ENCODE results near the gene ANTXR1.

ANTXR1 gene

DNA sequence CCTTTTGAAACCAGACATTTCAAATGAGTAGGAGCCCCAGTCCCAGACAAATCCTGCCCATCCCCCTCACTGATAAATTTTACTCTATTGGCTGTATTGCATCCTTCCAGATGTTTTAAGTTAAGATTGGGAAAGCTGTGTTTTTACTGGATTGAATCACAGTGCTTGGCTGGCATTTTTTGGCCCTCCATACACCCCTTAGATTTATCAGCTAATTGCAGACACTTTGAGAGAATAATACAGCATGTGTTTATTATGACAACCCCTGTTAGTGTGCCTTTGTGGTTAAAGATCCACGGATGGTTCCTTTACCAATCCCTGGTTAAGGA, 74.9 kb downstream of the ANTXR1 start:
- Mint-ChIP-seq H3K27ac (no peak overlapping the region), H3K4me3 (no peak overlapping the region), H3K27me3 (peaks cover 60% of the 10 kb centered on the region), H3K9me3 (no peaks in the 10 kb centered on the region), H3K36me3 (no peaks in the 10 kb centered on the region), H3K4me1 (no peaks in the 10 kb centered on the region)
- no peak for ATAC-seq

DNA sequence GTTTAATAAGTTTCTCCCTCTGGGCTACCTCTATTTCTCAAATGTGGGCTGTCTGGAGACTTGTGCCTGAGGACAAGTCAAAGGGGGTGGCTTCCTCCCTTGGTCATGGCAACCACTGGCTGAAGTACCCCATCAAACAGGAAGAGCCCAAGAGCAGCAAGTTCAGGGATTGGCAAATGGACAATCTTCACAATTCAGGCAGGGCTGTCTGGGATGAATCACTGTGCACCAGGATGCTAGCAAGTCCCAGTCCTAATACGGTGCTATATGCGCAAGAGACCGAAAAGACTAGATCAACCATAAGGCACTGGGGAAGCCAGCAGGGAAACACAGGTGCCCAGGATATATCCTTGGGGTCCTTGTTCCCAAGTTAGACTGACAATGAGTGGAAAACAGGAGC, 75.5 kb downstream of the ANTXR1 start:
- Mint-ChIP-seq H3K4me1 (no peaks in the 10 kb centered on the region), H3K27me3 (peaks cover 54% of the 10 kb centered on the region), H3K9me3 (no peaks in the 10 kb centered on the region), H3K36me3 (no peaks in the 10 kb centered on the region), H3K4me3 (no peak overlapping the region), H3K27ac (no peak overlapping the region)
- no peak for ATAC-seq

DNA sequence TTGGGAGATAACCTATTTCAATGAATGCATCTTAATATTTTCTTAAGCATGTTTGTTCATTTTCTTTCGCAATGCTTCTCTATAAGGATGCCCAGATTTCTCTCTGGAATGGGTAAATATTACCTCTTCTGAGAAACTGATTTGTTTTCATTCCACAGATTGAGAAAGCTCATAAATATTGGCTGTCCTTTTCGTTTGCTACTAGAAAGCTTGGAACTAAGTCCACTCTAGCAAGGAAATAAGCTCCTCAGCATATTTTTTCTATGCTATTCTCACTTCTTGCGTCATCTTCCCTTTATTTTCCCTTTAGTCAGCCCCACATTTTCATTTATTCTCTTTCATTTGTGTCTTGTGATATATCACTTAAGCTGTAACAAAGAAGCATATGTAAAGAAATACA, 76.3 kb downstream of the ANTXR1 start:
- H3K27me3 Mint-ChIP-seq = peaks cover 46% of the 10 kb centered on the region
- H3K9me3 Mint-ChIP-seq = no peaks in the 10 kb centered on the region
- H3K4me1 Mint-ChIP-seq = no peaks in the 10 kb centered on the region
- ATAC-seq = no peak
- H3K27ac Mint-ChIP-seq = no peak overlapping the region
- H3K4me3 Mint-ChIP-seq = no peak overlapping the region
- H3K36me3 Mint-ChIP-seq = no peaks in the 10 kb centered on the region

DNA sequence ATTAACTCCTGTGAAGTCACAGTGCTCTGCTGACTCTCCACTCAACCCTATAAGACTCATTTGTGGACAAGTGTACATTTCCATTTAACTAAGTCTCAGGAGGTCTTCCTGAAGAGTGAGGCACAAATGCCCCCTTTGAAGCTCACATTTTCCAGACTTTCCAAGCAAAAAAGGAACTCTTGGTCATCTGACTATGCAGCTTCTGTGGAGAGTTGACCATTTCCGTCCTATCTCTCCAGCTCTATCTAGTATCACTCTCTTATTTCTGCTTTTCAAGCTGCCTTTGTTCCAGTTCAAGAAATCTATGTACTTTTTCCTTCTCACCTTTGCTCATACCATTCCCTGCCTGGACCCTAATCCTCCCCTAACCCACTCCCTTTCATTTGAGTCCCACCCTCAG, 77.0 kb downstream of the ANTXR1 start:
- H3K9me3 Mint-ChIP-seq = no peaks in the 10 kb centered on the region
- peaks cover 45% of the 10 kb centered on the region for H3K27me3 Mint-ChIP-seq
- H3K36me3 Mint-ChIP-seq = no peaks in the 10 kb centered on the region
- no peak overlapping the region for H3K27ac Mint-ChIP-seq
- no peak for ATAC-seq
- H3K4me1 Mint-ChIP-seq = no peaks in the 10 kb centered on the region
- H3K4me3 Mint-ChIP-seq = no peak overlapping the region

DNA sequence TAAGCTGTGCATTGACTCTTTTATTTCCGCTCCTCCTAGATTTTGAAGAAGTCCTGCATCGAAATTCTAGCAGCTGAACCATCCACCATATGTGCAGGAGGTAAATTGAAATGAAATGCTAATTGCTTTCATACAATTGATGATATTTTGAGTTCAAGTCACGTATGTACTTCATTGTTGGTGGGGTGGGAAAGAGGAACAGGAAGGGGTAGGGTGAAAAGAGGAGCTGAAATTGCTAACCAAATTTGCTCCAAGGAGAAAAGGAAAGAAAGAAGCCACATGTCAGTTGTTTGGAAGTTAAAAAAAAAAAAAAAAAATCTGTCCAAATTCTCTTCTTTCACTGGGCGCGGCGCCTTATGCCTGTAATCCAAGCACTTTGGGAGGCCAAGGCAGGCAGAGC, 77.8 kb downstream of the ANTXR1 start:
- Mint-ChIP-seq H3K27me3 (peaks cover 45% of the 10 kb centered on the region), H3K36me3 (no peaks in the 10 kb centered on the region), H3K4me3 (no peak overlapping the region), H3K4me1 (no peaks in the 10 kb centered on the region), H3K9me3 (no peaks in the 10 kb centered on the region), H3K27ac (no peak overlapping the region)
- ATAC-seq = no peak

DNA sequence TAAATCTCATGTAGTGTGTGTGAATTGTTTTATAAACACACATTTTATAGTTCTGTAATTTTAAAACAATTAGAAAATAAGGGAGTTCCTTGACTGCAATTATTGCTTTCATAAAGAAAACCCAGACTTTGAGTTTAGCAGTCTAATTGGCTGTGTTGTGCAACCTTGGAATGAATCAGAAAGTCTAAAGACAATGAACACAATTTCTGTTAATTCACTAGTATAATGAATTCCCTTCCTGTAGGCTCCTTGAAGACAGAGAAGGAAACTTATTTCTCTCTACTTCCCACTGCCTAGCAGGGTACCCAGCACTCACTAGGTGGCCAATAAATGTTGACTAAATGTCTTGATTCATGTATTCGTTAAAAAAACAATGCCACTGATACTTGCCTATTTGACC, 79.9 kb downstream of the ANTXR1 start:
- ATAC-seq = no peak

DNA sequence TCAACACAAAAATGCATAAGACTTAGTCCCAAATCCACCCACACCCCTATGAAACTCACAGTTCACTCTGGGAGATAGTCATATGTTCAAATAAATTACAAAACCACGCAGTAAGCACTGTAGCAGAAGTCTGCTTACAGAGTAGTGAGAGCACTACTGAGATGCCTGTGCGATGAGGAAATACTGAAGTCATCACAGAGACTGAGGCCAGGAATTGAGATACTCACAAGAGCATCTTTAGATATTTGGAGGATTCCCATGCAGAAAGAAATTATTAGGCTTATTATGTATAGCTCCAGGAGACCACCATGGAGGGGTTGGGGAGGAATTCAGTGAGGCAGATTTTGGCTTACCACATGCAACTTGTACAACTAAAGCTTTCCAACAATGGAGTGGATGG, 82.3 kb downstream of the ANTXR1 start:
- no peaks in the 10 kb centered on the region for H3K36me3 Mint-ChIP-seq
- H3K9me3 Mint-ChIP-seq = peaks cover 4% of the 10 kb centered on the region
- H3K27me3 Mint-ChIP-seq = peaks cover 8% of the 10 kb centered on the region
- ATAC-seq = no peak
- H3K4me1 Mint-ChIP-seq = no peaks in the 10 kb centered on the region
- no peak overlapping the region for H3K4me3 Mint-ChIP-seq
- no peak overlapping the region for H3K27ac Mint-ChIP-seq

More for the DNA sequence above, 79.9 kb downstream of the ANTXR1 start:
- Mint-ChIP-seq H3K4me1 (no peaks in the 10 kb centered on the region), H3K27ac (no peak overlapping the region), H3K36me3 (no peaks in the 10 kb centered on the region), H3K9me3 (peaks cover 4% of the 10 kb centered on the region), H3K27me3 (peaks cover 25% of the 10 kb centered on the region), H3K4me3 (no peak overlapping the region)

DNA sequence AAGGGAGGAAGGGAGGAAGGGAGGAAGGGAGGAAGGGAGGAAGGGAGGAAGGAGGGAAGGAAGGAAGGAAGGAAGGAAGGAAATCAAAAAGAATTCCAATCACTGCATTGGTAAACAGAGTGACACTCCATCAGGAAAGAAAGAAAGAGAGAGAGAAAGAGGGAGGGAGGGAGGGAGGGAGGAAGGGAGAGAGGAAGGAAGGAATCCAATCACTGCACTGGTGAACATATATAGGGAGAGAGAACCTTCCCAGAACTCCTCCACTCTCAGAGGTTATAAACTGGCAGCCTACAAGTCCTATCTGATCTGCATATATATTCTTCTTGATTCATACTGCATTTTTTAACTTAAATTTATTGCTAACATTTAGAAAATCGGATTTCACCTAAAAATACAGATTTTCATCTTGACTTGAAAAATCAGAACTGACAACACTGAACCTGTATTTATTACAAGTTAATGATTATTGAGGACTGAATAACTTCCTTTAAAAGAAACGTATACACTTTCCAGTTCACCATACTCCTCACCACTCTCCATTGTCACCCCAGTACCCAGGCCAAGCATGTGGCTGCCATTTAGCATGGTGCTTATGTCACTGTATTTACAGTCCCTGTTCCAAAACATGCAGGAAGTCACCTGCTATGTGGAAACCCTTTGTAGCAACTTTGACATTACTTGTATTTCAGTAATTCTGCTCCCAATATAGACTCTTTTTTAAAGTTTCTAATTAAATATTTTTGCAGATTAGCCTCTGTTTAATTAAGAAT, 83.5 kb downstream of the ANTXR1 start:
- no peaks in the 10 kb centered on the region for H3K27me3 Mint-ChIP-seq

DNA sequence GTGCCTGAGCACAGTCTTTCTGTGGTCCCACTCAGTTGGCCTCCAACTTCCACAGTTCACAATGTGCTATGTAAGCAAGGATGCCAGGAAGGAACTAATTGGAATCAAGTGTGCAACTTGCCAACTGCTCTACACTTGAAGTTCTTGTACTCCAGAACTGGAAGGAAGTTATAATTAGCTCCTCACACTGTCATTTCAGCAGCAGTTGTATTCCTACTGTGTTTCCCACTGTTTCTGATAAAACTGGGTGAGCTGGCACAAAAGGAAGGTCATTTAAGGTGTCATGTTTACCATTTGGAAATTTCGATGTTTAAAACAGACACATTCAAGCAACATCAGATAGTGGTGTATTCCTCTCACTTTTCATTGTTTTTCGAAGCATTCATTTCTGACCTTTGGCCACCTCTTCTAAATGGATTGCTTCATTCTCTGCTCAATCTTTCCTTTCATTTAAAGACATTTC, 84.2 kb downstream of the ANTXR1 start:
- Mint-ChIP-seq H3K9me3 (peaks cover 4% of the 10 kb centered on the region), H3K27ac (no peak overlapping the region)
- no peak for ATAC-seq

More for the DNA sequence above, 83.5 kb downstream of the ANTXR1 start:
- ATAC-seq = no peak
- peaks cover 4% of the 10 kb centered on the region for H3K9me3 Mint-ChIP-seq
- no peaks in the 10 kb centered on the region for H3K4me1 Mint-ChIP-seq
- H3K27ac Mint-ChIP-seq = no peak overlapping the region
- no peaks in the 10 kb centered on the region for H3K36me3 Mint-ChIP-seq
- H3K4me3 Mint-ChIP-seq = no peak overlapping the region

DNA sequence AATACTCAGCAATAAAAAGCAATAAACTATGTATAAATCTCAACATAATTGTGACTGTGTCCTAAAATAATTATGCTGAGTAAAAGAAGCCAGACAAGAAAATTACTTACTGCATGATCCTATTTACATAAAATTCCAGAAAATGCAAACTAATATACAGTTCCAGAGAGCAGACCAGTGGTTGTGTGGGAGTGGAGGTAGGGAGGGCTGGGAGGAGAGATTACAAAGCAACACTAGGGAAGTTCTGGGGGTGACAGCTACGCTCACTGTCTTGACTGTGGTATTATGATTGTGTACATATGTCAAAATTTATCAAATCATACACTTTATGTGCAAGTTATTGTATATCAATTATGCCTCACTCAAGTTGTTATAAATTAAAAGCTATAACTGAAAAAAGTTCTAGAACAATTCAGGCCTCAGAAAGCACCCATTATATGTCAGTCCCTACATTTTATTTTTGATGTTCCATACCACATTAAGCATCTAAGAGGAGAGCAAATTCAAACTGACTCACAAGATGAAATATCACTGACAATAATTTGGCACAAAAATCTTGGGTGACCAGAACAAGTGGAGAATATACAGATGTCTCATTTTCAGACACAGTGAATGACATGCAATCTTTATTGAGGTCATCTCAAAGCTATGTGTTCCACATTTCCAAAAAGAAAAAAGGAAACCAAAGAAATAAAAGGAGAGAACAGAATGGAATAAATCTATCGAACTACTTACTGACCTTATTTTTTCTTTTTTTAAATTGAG, 85.1 kb downstream of the ANTXR1 start:
- H3K9me3 Mint-ChIP-seq = peaks cover 4% of the 10 kb centered on the region
- no peak overlapping the region for H3K4me3 Mint-ChIP-seq
- H3K27ac Mint-ChIP-seq = no peak overlapping the region
- H3K4me1 Mint-ChIP-seq = no peaks in the 10 kb centered on the region
- H3K27me3 Mint-ChIP-seq = peaks cover 13% of the 10 kb centered on the region
- no peak for ATAC-seq
- no peaks in the 10 kb centered on the region for H3K36me3 Mint-ChIP-seq

More for the DNA sequence above, 84.2 kb downstream of the ANTXR1 start:
- no peak overlapping the region for H3K4me3 Mint-ChIP-seq
- no peaks in the 10 kb centered on the region for H3K4me1 Mint-ChIP-seq
- H3K36me3 Mint-ChIP-seq = no peaks in the 10 kb centered on the region
- H3K27me3 Mint-ChIP-seq = peaks cover 4% of the 10 kb centered on the region

DNA sequence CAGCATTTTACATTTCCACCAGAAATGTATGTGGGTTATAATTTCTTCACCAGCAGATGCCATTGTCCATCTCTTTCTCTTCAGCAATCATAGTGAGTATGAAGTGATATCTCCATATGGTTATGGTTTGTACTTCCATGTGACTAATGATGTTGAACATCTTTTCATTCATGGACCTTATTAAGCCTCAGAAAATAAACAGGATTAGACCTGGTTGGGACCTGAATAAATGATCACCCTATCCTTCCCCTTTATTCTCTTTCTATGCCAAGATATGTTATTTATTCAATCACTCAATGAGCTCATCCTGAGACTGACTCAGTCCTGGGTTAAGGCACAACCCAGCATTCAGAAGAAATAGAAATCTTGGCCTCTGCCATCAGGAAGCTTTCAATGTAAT, 86.6 kb downstream of the ANTXR1 start:
- Mint-ChIP-seq H3K27me3 (peaks cover 16% of the 10 kb centered on the region), H3K27ac (no peak overlapping the region), H3K36me3 (no peaks in the 10 kb centered on the region), H3K9me3 (peaks cover 4% of the 10 kb centered on the region), H3K4me3 (no peak overlapping the region), H3K4me1 (no peaks in the 10 kb centered on the region)
- no peak for ATAC-seq

DNA sequence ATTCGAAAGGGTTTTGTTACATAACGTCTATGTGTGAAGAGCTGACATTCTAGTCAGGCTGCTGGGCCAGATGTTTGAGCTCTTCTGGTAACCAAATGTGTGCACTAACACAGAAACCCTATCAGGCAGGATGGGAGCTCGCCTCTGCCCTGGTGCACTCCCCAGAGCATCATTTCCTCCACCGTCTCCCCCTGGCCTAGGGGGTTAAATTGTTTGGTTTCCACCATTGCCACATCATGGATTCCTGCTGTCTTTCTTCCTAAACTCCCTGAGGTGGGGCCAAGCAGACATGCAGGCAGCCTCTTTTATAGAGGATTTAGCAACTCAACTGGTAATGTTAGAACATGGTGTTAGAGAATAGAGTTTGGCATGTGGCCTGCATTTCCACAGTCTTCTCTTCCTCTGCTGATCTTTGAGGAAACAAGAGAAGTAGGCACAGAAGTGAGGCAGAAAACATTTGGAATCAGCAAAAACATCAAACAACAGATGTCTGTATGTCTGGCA, 87.3 kb downstream of the ANTXR1 start:
- ATAC-seq = no peak
- peaks cover 4% of the 10 kb centered on the region for H3K9me3 Mint-ChIP-seq
- no peaks in the 10 kb centered on the region for H3K4me1 Mint-ChIP-seq
- H3K36me3 Mint-ChIP-seq = no peaks in the 10 kb centered on the region
- peaks cover 16% of the 10 kb centered on the region for H3K27me3 Mint-ChIP-seq
- no peak overlapping the region for H3K27ac Mint-ChIP-seq
- H3K4me3 Mint-ChIP-seq = no peak overlapping the region

DNA sequence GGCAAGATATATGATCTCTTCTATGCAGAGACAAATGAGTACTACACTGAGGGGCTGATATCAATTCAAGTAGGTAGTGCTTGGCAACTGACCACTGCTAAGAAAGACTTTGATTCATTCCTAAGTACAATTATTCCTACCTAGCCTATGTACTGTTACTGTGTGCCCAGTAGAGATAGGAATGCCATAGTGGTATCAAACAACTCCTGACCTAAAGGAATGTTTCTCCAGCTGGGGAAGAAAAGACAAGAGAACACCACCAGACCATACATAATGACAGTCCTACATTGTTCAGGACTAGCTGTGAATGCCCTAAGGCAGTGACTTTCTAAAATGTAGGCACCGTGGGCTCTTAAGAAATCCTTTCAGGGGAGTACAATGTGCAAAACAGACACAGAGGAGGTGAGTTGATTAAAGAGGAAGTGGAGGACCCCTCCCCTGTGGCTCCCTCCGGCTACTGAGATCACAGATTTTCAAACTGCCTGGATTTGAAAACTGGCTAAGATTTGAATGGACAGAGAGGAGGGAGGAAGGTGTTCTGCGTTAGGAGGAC, 89.1 kb downstream of the ANTXR1 start:
- Mint-ChIP-seq H3K36me3 (no peaks in the 10 kb centered on the region), H3K4me3 (no peak overlapping the region), H3K27ac (no peak overlapping the region), H3K9me3 (no peaks in the 10 kb centered on the region), H3K4me1 (no peaks in the 10 kb centered on the region), H3K27me3 (peaks cover 16% of the 10 kb centered on the region)
- ATAC-seq = no peak

DNA sequence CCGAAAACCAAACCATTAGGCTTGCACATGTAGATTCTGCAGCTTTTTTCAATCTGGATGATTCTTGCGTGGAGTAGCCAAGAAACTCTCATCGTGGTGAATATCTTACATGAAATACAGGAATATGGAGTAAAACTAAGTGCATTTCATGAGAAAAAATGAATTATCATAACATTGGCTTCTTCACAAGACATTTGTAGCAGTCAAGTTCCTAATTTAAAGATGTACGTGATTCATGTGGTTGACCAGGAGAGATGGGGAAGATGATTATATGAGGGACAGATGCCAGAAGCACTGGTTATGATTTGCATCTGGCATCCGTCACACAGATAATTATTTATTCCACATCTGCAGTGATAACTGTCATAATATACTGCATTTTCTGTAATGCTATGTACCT, 90.4 kb downstream of the ANTXR1 start:
- H3K27ac Mint-ChIP-seq = no peak overlapping the region
- ATAC-seq = no peak
- no peaks in the 10 kb centered on the region for H3K36me3 Mint-ChIP-seq
- H3K9me3 Mint-ChIP-seq = no peaks in the 10 kb centered on the region
- peaks cover 16% of the 10 kb centered on the region for H3K27me3 Mint-ChIP-seq
- no peak overlapping the region for H3K4me3 Mint-ChIP-seq
- no peaks in the 10 kb centered on the region for H3K4me1 Mint-ChIP-seq

DNA sequence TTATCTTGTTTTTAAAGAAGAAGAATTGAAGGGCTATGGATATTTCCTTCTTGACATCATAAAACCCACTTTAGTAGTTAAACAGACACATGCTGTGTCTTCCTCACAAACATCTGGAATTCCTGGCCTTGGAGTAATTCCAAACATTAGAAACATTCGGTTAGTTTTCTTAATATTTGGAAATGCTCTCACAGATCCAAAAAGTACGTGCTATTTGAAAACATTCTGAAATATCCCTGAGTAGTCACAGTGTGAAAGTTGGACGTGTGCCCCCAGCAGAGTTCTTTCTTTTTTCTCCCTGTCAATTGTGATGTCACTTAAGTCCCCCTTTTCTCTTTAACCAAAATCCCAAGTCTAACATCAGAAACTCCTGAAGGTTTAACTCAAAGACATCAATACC, 91.3 kb downstream of the ANTXR1 start:
- ATAC-seq = no peak
- Mint-ChIP-seq H3K36me3 (no peaks in the 10 kb centered on the region), H3K9me3 (no peaks in the 10 kb centered on the region), H3K4me3 (no peak overlapping the region), H3K27me3 (peaks cover 16% of the 10 kb centered on the region), H3K27ac (no peak overlapping the region), H3K4me1 (no peaks in the 10 kb centered on the region)

DNA sequence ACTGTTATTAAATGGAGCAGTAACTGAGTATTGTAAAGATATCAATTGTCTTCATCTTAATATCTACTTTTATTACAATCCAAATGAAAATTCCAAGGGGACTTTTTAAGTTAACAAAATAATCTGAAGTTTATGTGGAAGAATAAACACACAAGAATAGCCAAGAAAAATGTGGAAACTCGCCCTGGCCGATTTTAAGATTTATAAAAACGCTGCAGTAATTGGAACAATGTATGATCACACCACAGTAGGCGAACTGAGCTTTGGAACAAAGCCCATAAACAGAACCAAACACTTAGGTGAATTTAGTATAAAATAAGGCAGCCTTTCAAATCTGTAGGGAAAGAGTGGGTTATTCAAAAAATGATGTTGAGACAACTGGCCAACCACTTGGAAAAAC, 96.3 kb downstream of the ANTXR1 start:
- no peaks in the 10 kb centered on the region for H3K36me3 Mint-ChIP-seq
- H3K4me1 Mint-ChIP-seq = no peaks in the 10 kb centered on the region
- H3K27ac Mint-ChIP-seq = no peak overlapping the region
- ATAC-seq = no peak
- no peak overlapping the region for H3K4me3 Mint-ChIP-seq
- H3K9me3 Mint-ChIP-seq = no peaks in the 10 kb centered on the region
- no peaks in the 10 kb centered on the region for H3K27me3 Mint-ChIP-seq

Data from stimulated activated memory B cell treated with anti-CD40 and anti-IgM and Interleukin-4, amounts not matched to agents 10 μg/mL and 1 μg/mL and 100 μg/mL, for 72 hours (primary cell).